Testis (tissue), 3 donors: ENCODE results near the gene ZCCHC2. TPM values are rescaled to one million over a fixed set of nuclear protein-coding genes. Genes with fewer than 3 reads are reported as not detected.

ENCODE experiments used
- DNase-seq: peaks from one replicate; pipeline ENCODE4 v3.0.0-alpha.2; 2019
- H3K27ac ChIP-seq, 2 donors: fragments of 200-600 bp; sonication (generic); one replicate each; pipeline ENCODE4 v1.5.1; 2019
- H3K27me3 ChIP-seq: fragments of 200-600 bp; sonication (generic); one replicate; pipeline ENCODE4 v1.5.1; 2019
- H3K36me3 ChIP-seq: fragments of 200-600 bp; sonication (generic); one replicate; pipeline ENCODE4 v1.5.1; 2017; ENCODE audit warnings: low read depth; ENCODE audit errors: missing control alignments
- H3K4me1 ChIP-seq: fragments of 200-600 bp; sonication (generic); one replicate; pipeline ENCODE4 v1.5.1; 2019
- H3K4me3 ChIP-seq, 2 donors: fragments of 200-600 bp; sonication (generic); one replicate each; pipeline ENCODE4 v1.5.1; 2017 to 2019
- H3K9me3 ChIP-seq: fragments of 200-600 bp; sonication (generic); one replicate; pipeline ENCODE4 v1.5.1; 2017
- POLR2A ChIP-seq: fragments of 450-650 bp; IDR thresholded peaks from one replicate; pipeline ENCODE4 v1.6.1; 2017; ENCODE audit warnings: antibody characterized with exemption, mild to moderate bottlenecking, moderate library complexity
- WGBS, 2 donors: methylation state at CpG; one replicate each; pipeline ENCODE4 v1.1.5; 2018; 5-methylcytosine and 5-hydroxymethylcytosine counted together
- intact Hi-C: fragments of 100-400 bp; cut with DNase I; formaldehyde crosslinking; loops from one replicate; pipeline ENCODE4 v1.15.1; 2023; ENCODE audit warnings: low total_unique reads
- polyA plus RNA-seq: library from polyadenylated mRNA; stranded (reverse); fragments of 350-450 nt; fragmentation: Illumina TruSeq; extraction: RNeasy Lipid Tissue Mini Kit (QIAGEN cat#74804); gene quantifications from one replicate; pipeline ENCODE4 v1.2.3, GENCODE V29; 2014; ENCODE audit warnings: low read depth, low replicate concordance; ENCODE audit not compliant: insufficient read depth
- total RNA-seq, 2 donors: library from RNA; depleted of rRNA; stranded (reverse); fragments of >200 nt; gene quantifications; one replicate each; pipeline ENCODE4 v1.2.3, GENCODE V29; 2016
- TF ChIP-seq, protein P1 (sequence below), 3 experiments: fragments of 450-650 bp in 2 of 3; fragments of 200-600 bp in 1 of 3; sonication (generic) in 1 of 3; IDR thresholded peaks; one replicate each; pipeline ENCODE4 v1.5.1; 2016 to 2019; ENCODE audit warnings: antibody characterized with exemption in 3 of 3, mild to moderate bottlenecking in 2 of 3, moderate library complexity in 1 of 3

ZCCHC2 gene
- total and polyA plus RNA-seq, 3 donors from 2014 or later: 46.2 to 56.9 (median 51.6) TPM

DNA sequence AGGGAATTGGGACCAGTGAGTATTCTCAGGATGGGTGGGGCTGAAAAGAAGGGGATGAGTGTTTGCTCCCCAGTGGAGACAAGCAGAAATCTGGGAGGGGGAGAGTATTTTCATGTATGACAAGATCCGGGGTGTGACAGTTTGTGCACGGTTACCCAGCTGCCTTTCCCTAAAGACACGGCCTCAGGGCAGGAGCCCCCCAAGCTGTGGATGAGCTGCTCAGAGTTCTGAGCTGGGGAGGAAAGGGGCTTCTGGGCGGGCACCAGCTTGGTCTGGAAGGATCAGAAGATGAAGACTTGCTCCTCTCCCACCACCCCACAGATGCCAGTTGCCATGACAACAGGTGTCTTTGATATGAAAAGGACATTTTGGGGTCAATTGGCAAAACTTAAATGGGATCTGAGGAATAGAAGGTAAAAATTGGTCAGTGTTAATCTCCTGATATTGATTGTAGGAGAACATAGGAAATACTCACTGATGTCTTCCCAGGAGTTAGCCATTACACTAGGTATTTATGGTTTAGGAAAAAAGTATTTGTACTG lies 29.2 kb downstream of the ZCCHC2 start:
- no peaks in the 10 kb centered on the region for H3K27me3 ChIP-seq
- WGBS, 2 donors: 85 to 98% methylated on average over 4 of the region's 4 CpGs
- no peak overlapping the region for H3K27ac ChIP-seq
- no peaks in the 10 kb centered on the region for H3K36me3 ChIP-seq
- no peaks in the 10 kb centered on the region for H3K9me3 ChIP-seq
- intact Hi-C loops: no loop called here
- DNase-seq: no peak
- TF ChIP-seq, protein P1, sequence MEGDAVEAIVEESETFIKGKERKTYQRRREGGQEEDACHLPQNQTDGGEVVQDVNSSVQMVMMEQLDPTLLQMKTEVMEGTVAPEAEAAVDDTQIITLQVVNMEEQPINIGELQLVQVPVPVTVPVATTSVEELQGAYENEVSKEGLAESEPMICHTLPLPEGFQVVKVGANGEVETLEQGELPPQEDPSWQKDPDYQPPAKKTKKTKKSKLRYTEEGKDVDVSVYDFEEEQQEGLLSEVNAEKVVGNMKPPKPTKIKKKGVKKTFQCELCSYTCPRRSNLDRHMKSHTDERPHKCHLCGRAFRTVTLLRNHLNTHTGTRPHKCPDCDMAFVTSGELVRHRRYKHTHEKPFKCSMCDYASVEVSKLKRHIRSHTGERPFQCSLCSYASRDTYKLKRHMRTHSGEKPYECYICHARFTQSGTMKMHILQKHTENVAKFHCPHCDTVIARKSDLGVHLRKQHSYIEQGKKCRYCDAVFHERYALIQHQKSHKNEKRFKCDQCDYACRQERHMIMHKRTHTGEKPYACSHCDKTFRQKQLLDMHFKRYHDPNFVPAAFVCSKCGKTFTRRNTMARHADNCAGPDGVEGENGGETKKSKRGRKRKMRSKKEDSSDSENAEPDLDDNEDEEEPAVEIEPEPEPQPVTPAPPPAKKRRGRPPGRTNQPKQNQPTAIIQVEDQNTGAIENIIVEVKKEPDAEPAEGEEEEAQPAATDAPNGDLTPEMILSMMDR (IDR thresholded peaks at IDR 0.05): no peak
- TF ChIP-seq POLR2A: no peak
- H3K4me3 ChIP-seq: no peak overlapping the region
- no peaks in the 10 kb centered on the region for H3K4me1 ChIP-seq

DNA sequence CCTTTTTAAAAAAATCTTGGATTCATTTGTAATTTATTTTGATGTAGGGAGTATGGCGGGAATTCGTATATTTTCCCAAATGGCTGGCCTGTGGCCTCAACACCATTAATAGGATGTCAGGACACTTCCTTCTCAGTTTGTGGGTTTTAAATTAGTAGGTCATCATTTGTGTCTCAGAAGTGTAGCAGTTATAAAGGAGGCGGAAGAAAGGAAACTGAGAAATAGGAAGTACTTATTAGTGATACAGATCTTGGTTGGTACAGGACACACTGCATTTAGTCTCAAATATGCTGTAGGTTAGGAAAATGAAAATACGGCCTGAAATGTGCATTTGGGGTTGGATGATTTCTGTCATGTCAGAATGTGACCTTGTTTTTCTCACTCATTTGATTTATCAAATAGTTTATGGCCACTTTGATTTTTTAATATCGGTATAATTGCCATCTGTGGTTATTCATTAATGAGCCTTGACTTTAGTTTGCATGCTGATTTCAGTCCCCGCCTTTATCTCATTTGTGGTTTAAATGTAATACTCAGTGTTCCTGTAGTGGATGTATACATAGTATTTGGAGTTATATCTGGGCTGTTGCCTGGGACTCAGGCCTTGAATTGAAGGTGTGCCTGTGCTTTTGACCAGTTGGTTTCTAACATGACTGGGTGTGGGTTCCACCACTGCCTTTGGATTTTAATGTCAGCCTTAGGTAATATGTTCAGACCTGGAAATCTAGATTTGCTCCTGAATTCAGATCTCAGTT lies 31.4 kb downstream of the ZCCHC2 start:
- WGBS, 2 donors: 93% methylated on average over 6 of the region's 6 CpGs
- no peak for DNase-seq
- TF ChIP-seq, protein P1 (IDR thresholded peaks at IDR 0.05): no peak
- no peak for TF ChIP-seq POLR2A
- Histone ChIP-seq H3K4me3 (no peak overlapping the region), H3K4me1 (no peaks in the 10 kb centered on the region), H3K27me3 (no peaks in the 10 kb centered on the region), H3K36me3 (no peaks in the 10 kb centered on the region), H3K9me3 (no peaks in the 10 kb centered on the region), H3K27ac (no peak overlapping the region)
- intact Hi-C loops: no loop called here

- Histone ChIP-seq H3K36me3 (no peaks in the 10 kb centered on the region), H3K27ac (no peak overlapping the region), H3K4me3 (no peak overlapping the region), H3K4me1 (no peaks in the 10 kb centered on the region), H3K9me3 (no peaks in the 10 kb centered on the region), H3K27me3 (no peaks in the 10 kb centered on the region)
- no peak for DNase-seq
- intact Hi-C loops: no loop called here
- TF ChIP-seq POLR2A: no peak
- TF ChIP-seq, protein P1 (IDR thresholded peaks at IDR 0.05): no peak
- WGBS, 2 donors: 86 to 94% methylated on average over 3 of the region's 3 CpGs
Measured at GRCh38 chr18:62555135-62555534, 32.3 kb downstream of the ZCCHC2 start.

DNA sequence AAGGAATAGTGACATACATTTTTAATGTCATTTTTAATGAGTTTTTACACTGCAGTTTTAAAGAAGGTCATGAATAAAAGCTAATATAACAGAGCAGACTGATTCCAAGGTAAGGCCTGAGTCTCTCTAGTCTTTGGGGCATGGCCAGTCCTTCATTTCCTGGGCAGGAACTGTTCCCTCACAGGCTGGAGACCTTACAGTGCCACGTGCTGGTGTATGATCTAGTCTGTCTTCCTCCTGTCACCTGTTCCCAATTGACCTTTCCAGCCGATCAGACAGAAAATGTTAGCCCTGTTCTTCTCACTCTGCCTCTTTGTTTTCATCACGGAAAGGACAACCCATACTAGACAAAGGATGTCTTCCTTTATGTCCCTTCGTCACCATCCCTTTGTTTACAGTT lies 33.6 kb downstream of the ZCCHC2 start:
- TF ChIP-seq, protein P1 (IDR thresholded peaks at IDR 0.05): no peak
- TF ChIP-seq POLR2A: no peak
- Histone ChIP-seq H3K36me3 (no peaks in the 10 kb centered on the region), H3K27ac (no peak overlapping the region), H3K4me3 (no peak overlapping the region), H3K27me3 (no peaks in the 10 kb centered on the region), H3K9me3 (no peaks in the 10 kb centered on the region), H3K4me1 (no peaks in the 10 kb centered on the region)
- intact Hi-C loops: no loop called here
- 86 to 90% methylated on average over 4 of the region's 4 CpGs for WGBS, 2 donors
- DNase-seq: no peak
